ENCODE results near the gene PTTG2. TPM values are rescaled to one million over a fixed set of nuclear protein-coding genes. Genes with fewer than 3 reads are reported as not detected.

PTTG2 gene
- total RNA-seq, 2 donors from 2014 or later: 2.2 to 10.7 TPM

DNA sequence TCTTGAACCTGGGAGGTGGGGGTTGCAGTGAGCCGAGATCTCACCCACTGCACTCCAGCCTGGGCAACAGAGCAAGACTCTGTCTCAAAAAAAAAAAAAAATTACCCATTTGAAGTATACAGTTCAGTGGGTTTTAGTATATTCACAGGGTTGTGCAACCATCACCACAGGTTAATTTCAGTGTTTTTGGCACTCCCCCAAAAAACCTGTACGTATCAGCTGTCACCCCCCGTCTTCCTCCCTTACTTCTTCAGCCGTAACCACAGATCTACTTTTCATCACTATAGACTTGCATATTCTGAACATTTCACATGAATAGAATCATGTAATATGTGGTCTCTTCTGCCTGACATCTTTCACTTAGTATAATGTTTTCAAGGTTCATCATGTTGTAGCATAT is 11.7 kb upstream of the PTTG2 start:
- H3K9me3 ChIP-seq: no peaks in the 10 kb centered on the region
- no peaks in the 10 kb centered on the region for H3K27me3 ChIP-seq (replicated peaks; ENCODE audit: insufficient read depth)
- ATAC-seq (ENCODE audit: insufficient number of reproducible peaks, low FRiP score, low read depth) (no peak), DNase-seq (ENCODE audit: low spot score) (no peak)
- H3K36me3 ChIP-seq: peaks cover 9% of the 10 kb centered on the region
- peaks cover 9 to 22% of the 10 kb centered on the region in 2 donors for H3K4me1 ChIP-seq (ENCODE audit: control insufficient read depth in 1 of 2, low read depth in 2 of 2)
- H3K4me3 ChIP-seq: no peak overlapping the region
- no peak overlapping the region for H3K27ac ChIP-seq
- TF ChIP-seq, protein P1, sequence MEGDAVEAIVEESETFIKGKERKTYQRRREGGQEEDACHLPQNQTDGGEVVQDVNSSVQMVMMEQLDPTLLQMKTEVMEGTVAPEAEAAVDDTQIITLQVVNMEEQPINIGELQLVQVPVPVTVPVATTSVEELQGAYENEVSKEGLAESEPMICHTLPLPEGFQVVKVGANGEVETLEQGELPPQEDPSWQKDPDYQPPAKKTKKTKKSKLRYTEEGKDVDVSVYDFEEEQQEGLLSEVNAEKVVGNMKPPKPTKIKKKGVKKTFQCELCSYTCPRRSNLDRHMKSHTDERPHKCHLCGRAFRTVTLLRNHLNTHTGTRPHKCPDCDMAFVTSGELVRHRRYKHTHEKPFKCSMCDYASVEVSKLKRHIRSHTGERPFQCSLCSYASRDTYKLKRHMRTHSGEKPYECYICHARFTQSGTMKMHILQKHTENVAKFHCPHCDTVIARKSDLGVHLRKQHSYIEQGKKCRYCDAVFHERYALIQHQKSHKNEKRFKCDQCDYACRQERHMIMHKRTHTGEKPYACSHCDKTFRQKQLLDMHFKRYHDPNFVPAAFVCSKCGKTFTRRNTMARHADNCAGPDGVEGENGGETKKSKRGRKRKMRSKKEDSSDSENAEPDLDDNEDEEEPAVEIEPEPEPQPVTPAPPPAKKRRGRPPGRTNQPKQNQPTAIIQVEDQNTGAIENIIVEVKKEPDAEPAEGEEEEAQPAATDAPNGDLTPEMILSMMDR (IDR thresholded peaks at IDR 0.05): no peak

DNA sequence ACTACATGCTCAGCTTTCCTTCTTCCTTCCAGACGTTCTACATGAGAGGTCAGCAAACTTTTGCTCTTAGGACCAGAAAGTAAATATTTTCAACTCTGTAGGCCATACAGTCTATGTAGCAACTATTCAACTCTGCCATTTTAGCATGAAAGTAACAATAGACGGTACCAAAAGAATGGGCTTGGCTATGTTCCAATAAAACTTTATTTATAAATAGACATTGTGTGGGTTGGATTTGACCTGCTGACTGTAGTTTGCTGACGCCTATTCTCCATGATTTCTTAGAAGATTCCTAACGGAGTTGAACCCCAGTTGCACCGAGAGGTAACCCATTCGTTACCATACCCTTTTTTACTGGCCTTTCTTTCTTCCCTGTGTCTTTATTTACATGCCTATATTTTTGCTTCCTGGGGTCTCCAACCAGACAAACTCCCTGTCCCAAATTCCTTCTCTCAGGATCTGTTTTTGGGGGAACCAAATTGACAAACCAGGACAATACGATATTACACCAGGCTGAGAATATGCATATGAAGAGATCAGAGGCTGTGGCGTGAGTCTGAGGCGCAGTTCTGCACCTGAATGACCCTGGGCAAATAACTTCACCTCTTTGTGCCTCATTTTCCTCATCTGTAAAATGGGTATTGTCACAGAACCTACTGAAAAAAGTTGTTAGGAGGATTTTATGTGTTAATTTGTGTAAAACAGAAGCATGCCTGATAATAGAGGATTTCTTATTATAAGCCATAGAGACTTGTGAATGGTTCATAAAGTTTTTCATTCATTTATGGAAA is 10.4 kb upstream of the PTTG2 start:
- no peak for ATAC-seq (ENCODE audit: insufficient number of reproducible peaks, low FRiP score, low read depth)

GRCh38 chr4:37951461-37952352 is 8.5 kb upstream of the PTTG2 start:
- H3K27me3 ChIP-seq (replicated peaks; ENCODE audit: insufficient read depth): no peaks in the 10 kb centered on the region
- no peak overlapping the region for H3K4me3 ChIP-seq
- ATAC-seq (ENCODE audit: insufficient number of reproducible peaks, low FRiP score, low read depth) (no peak), DNase-seq (ENCODE audit: low spot score) (no peak)
- TF ChIP-seq, protein P1 (IDR thresholded peaks at IDR 0.05): no peak
- H3K36me3 ChIP-seq: peaks cover 9% of the 10 kb centered on the region
- H3K27ac ChIP-seq: no peak overlapping the region
- H3K9me3 ChIP-seq: no peaks in the 10 kb centered on the region
- peaks cover 0 to 4% of the 10 kb centered on the region in 2 donors for H3K4me1 ChIP-seq (ENCODE audit: control insufficient read depth in 1 of 2, low read depth in 2 of 2)

More for the DNA sequence above, 10.4 kb upstream of the PTTG2 start:
- H3K4me3 ChIP-seq: no peak overlapping the region
- TF ChIP-seq, protein P1 (IDR thresholded peaks at IDR 0.05): no peak
- no peaks in the 10 kb centered on the region for H3K9me3 ChIP-seq
- H3K4me1 ChIP-seq (ENCODE audit: control insufficient read depth in 1 of 2, low read depth in 2 of 2): peaks cover 9 to 22% of the 10 kb centered on the region in 2 donors
- no peak for DNase-seq (ENCODE audit: low spot score)
- H3K27me3 ChIP-seq (replicated peaks; ENCODE audit: insufficient read depth): no peaks in the 10 kb centered on the region
- H3K36me3 ChIP-seq: peaks cover 9% of the 10 kb centered on the region
- H3K27ac ChIP-seq: no peak overlapping the region

DNA sequence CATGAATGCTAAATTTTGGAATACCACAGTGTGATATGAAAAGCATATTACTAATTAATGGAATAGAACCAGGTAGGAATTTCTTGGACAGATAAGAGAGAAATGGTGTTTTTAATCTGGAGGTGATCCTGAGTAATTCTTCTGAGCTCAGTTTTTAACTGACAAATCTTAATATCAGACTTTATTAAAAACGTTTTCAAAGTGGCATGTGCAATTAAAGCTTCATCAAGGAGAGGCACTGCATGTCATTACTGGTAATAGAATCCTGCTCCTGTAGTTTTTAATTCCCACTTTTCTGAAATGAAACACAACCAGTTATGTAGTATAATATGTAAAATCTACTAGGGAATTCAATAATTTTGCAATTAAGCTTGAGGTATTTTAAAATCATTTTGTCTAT is 7.0 kb upstream of the PTTG2 start:
- DNase-seq (ENCODE audit: low spot score): no peak
- Histone ChIP-seq H3K27ac (no peak overlapping the region), H3K36me3 (peaks cover 9% of the 10 kb centered on the region), H3K4me1 (ENCODE audit: control insufficient read depth in 1 of 2, low read depth in 2 of 2) (no peaks in the 10 kb centered on the region), H3K27me3 (replicated peaks; ENCODE audit: insufficient read depth) (no peaks in the 10 kb centered on the region), H3K4me3 (no peak overlapping the region), H3K9me3 (no peaks in the 10 kb centered on the region)
- TF ChIP-seq, protein P1 (IDR thresholded peaks at IDR 0.05): no peak
- ATAC-seq (ENCODE audit: insufficient number of reproducible peaks, low FRiP score, low read depth): no peak
